GM12878 (cell line): ENCODE results near the gene FRMD5. TPM values are rescaled to one million over a fixed set of nuclear protein-coding genes. Genes with fewer than 3 reads are reported as not detected.

ENCODE experiments used
- ATAC-seq: fragments of 200-7000 bp; cut with Tn5 transposase; 3 replicates; pipeline ENCODE4 v1.9.1; 2020; ENCODE audit warnings: mild to moderate bottlenecking, moderate library complexity
- BruUV-seq: library from RNA; stranded (reverse); fragments of 400-500 nt; replicated peaks from 2 replicates; lab custom pipeline; 2021; lab: Mats Ljungman, UMichigan
- CTCF ChIA-PET: fragments of 300-600 bp; sonication (Branson Sonifier 250); formaldehyde crosslinking; extraction: SDS; loops from one replicate; lab custom pipeline; 2021; ENCODE audit warnings: inconsistent platforms; lab: Yijun Ruan, JAX
- POLR2A ChIA-PET: fragments of 350-600 bp; formaldehyde crosslinking; extraction: SDS; loops from one replicate; lab custom pipeline; 2021; ENCODE audit warnings: inconsistent platforms; lab: Charles Lee
- RAD21 ChIA-PET: fragments of 300-600 bp; sonication (Branson Sonifier 250); formaldehyde crosslinking; loops from one replicate; lab custom pipeline; 2023; ENCODE audit warnings: antibody characterized with exemption; ENCODE audit not compliant: unreplicated experiment; lab: Charles Lee
- SMC1A ChIA-PET: fragments of 300-600 bp; sonication (Branson Sonifier 250); formaldehyde crosslinking; loops from one replicate; lab custom pipeline; 2023; ENCODE audit not compliant: unreplicated experiment, uncharacterized antibody; lab: Charles Lee
- DNase-seq: peaks from one replicate; pipeline ENCODE4 v3.0.0-alpha.2; 2011; ENCODE audit warnings: low read depth, low spot score
- FAIRE-seq: peaks from 3 replicates; lab custom pipeline; 2011; peaks lifted over from hg19 to GRCh38; lab: Jason Lieb, UNC
- H2AFZ ChIP-seq: 2 replicates; pipeline ENCODE4 v1.6.0; 2011; ENCODE audit warnings: low read depth, low read length, control low read depth; ENCODE audit not compliant: control insufficient read depth
- H3K27ac ChIP-seq: 2 replicates; pipeline ENCODE4 v1.5.1; 2011; ENCODE audit warnings: control low read depth; ENCODE audit not compliant: control insufficient read depth, insufficient read depth
- H3K27me3 ChIP-seq, 2 experiments: replicated peaks in 1 of 2; 2 replicates each; pipeline versions ENCODE4 v1.6.0 to v1.6.1; 2011; ENCODE audit warnings: low read length in 1 of 2; ENCODE audit not compliant: control insufficient read depth in 2 of 2, insufficient read depth in 2 of 2
- H3K36me3 ChIP-seq, 2 experiments: 2 replicates each; pipeline ENCODE4 v1.5.1; 2011; ENCODE audit warnings: low read length in 1 of 2; ENCODE audit not compliant: control insufficient read depth in 2 of 2, insufficient read depth in 2 of 2
- H3K4me1 ChIP-seq: 2 replicates; pipeline ENCODE4 v1.6.1; 2011; ENCODE audit warnings: mild to moderate bottlenecking, low read length, moderate library complexity, mixed read lengths; ENCODE audit not compliant: control insufficient read depth, insufficient read depth
- H3K4me2 ChIP-seq: 2 replicates; pipeline ENCODE4 v1.6.0; 2011; ENCODE audit warnings: control low read depth; ENCODE audit not compliant: control insufficient read depth, insufficient read depth
- H3K4me3 ChIP-seq: fragments of 200-600 bp; sonication (generic); 2 replicates; pipeline ENCODE4 v1.5.1; 2016
- H3K79me2 ChIP-seq: 2 replicates; pipeline ENCODE4 v1.6.0; 2011; ENCODE audit warnings: low read length; ENCODE audit not compliant: control insufficient read depth, insufficient read depth
- H3K9ac ChIP-seq: 2 replicates; pipeline ENCODE4 v1.8.0; 2011; ENCODE audit warnings: low read length, control low read depth, mixed read lengths; ENCODE audit not compliant: control insufficient read depth, insufficient read depth
- H3K9me3 ChIP-seq: replicated peaks from 3 replicates; pipeline ENCODE4 v1.5.1; 2011; ENCODE audit warnings: mild to moderate bottlenecking, low read length; ENCODE audit not compliant: control insufficient read depth, insufficient read depth
- H4K20me1 ChIP-seq: 2 replicates; pipeline ENCODE4 v1.6.0; 2011; ENCODE audit not compliant: control insufficient read depth, insufficient read depth
- CBFB ChIP-seq: IDR thresholded peaks from 2 replicates; pipeline ENCODE4 v1.6.1; 2016; ENCODE audit warnings: antibody characterized with exemption, low read depth
- CBX3 ChIP-seq: fragments of 200-600 bp; sonication (generic); IDR thresholded peaks from 2 replicates; pipeline ENCODE4 v1.6.1; 2016; ENCODE audit warnings: low read depth, borderline replicate concordance
- CEBPZ ChIP-seq: fragments of 150-350 bp; IDR thresholded peaks from 2 replicates; pipeline ENCODE4 v1.6.1; 2016; ENCODE audit warnings: low read depth, low read length
- CHD2 ChIP-seq: IDR thresholded peaks from 2 replicates; pipeline ENCODE4 v1.6.1; 2011; ENCODE audit warnings: low read depth, low read length, improper control_type of control experiment, borderline replicate concordance
- ELK1 ChIP-seq: IDR thresholded peaks from 2 replicates; pipeline ENCODE4 v1.6.1; 2012; ENCODE audit warnings: low read depth, low read length, improper control_type of control experiment
- POU2F2 ChIP-seq: IDR thresholded peaks from 3 replicates; pipeline ENCODE4 v1.6.1; 2011; ENCODE audit warnings: low read depth, mild to moderate bottlenecking, low read length, borderline replicate concordance
- PRDM15 ChIP-seq: fragments of 450-650 bp; formaldehyde crosslinking; IDR thresholded peaks from 2 replicates; pipeline ENCODE4 v1.4.0; 2020; ENCODE audit warnings: mild to moderate bottlenecking, moderate library complexity
- RAD21 ChIP-seq: IDR thresholded peaks from 2 replicates; pipeline ENCODE4 v1.6.1; 2011; ENCODE audit warnings: mild to moderate bottlenecking, low read depth, low read length, moderate library complexity; ENCODE audit not compliant: insufficient read depth
- RELA ChIP-seq: fragments of 450-650 bp; IDR thresholded peaks from 2 replicates; pipeline ENCODE4 v1.8.0; 2014; ENCODE audit warnings: borderline replicate concordance; ENCODE audit not compliant: partially characterized antibody
- TCF3 ChIP-seq: IDR thresholded peaks from 2 replicates; pipeline ENCODE4 v1.6.1; 2012; ENCODE audit warnings: low read depth, mild to moderate bottlenecking, low read length, borderline replicate concordance; ENCODE audit not compliant: insufficient read depth
- WRNIP1 ChIP-seq: IDR thresholded peaks from 2 replicates; pipeline ENCODE4 v1.6.1; 2011; ENCODE audit warnings: low read depth, low read length, improper control_type of control experiment, borderline replicate concordance
- WGBS: methylation state at CpG from one replicate; pipeline ENCODE4 v1.1.6; 2016; ENCODE audit warnings: low lambda C conversion rate; ENCODE audit not compliant: insufficient replicate concordance, insufficient coverage; ENCODE audit errors: missing lambda C conversion rate; 5-methylcytosine and 5-hydroxymethylcytosine counted together
- in situ Hi-C: fragments of 300-500 bp; cut with MboI; formaldehyde crosslinking; loops from 9 replicates; pipeline ENCODE4 v1.14.3; 2018; ENCODE audit warnings: mixed read lengths
- intact Hi-C: fragments of 100-400 bp; cut with micrococcal nuclease; formaldehyde crosslinking; loops from one replicate; pipeline ENCODE4 v1.14.2; 2022; ENCODE audit not compliant: unreplicated experiment
- polyA plus RNA-seq, 11 experiments: library from polyadenylated mRNA; depleted of rRNA in 4 of 11; unstranded in 6 of 11; stranded (reverse) in 5 of 11; fragments of >200 nt; fragmentation: Nextera tagmentation in 4 of 11; fragmentation: Illumina TruSeq in 1 of 11; extraction: Ambion mirVana in 4 of 11; extraction: Trizol in 1 of 11; gene quantifications; 1 replicate in 1 of 11; 2 replicates in 10 of 11; pipeline versions ENCODE4 v1.2.1 to v1.2.3, GENCODE V29; 2011 to 2016; ENCODE audit warnings: inconsistent platforms in 2 of 11, missing spikeins in 2 of 11, low read depth in 1 of 11
- total RNA-seq, 4 experiments: library from RNA; depleted of rRNA in 3 of 4; stranded (reverse); fragments of >200 nt in 3 of 4; fragmentation: Illumina TruSeq in 1 of 4; extraction: Trizol in 1 of 4; gene quantifications; 2 replicates each; pipeline versions ENCODE4 v1.2.1 to v1.2.3, GENCODE V29; 2013 to 2021

Gene FRMD5
- total and polyA plus RNA-seq, 10 of the 15 experiments (the other 5 are each of a cell fraction or from before 2014, with no cell fraction given), result 0.26 to 6.4 (median 0.68) TPM; not detected in 1

DNA sequence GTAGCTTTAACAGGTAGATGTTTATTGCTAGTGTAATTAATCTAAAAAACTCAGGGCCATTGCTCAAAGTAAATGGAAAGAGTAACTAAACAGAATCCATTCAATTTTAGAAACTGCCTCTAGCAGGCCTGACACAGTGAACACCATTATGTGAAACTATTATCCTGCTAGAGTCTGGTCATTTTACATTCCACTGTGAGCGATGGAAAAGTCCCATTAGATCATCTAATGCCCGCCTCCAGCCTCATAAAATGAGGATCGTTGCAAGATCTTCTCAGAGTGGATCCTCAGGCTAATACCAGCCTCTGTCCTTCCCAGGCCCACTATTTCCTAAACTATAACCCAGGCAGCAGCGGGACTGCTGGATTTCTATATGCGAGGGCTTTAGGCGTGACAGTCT lies 260.6 kb downstream of the FRMD5 start (continued):
- TF ChIP-seq PRDM15 (CRISPR knock-in tag), result no peak

GRCh38 chr15:43932907-43933306 lies 262.2 kb downstream of the FRMD5 start:
- Histone ChIP-seq H3K9me3 (no peaks in the 10 kb centered on the region), H2AFZ (no peak overlapping the region), H3K4me1 (peaks cover 3% of the 10 kb centered on the region; the same call in 1 of the 2 replicates), H3K4me2 (no peak overlapping the region), H3K27ac (no peak overlapping the region), H3K27me3 (no peaks in the 10 kb centered on the region), H3K36me3 (no peaks in the 10 kb centered on the region), H3K79me2 (no peaks in the 10 kb centered on the region)
- in situ Hi-C loops (no loop called here), intact Hi-C loops (no loop called here)
- ChIA-PET CTCF (interaction anchor here (2.0 kb wide), 1 partner anchor 133 kb away, joined by 7 read pairs; no protein-coding TSS in a partner anchor), SMC1A (interaction anchor here (2.0 kb wide), 1 partner anchor 29 kb away, joined by 4 read pairs; no protein-coding TSS in a partner anchor)
- BruUV-seq, result no TSS peak
- ATAC-seq (no peak), FAIRE-seq (no peak), DNase-seq (no peak)
- TF ChIP-seq POU2F2 (no peak), RELA (no peak), WRNIP1 (no peak), TCF3 (no peak), CEBPZ (no peak), RAD21 (no peak), ELK1 (no peak), CBFB (no peak), CHD2 (no peak), CBX3 (no peak)
- TF ChIP-seq, all 136 proteins: peak for 0
- Histone ChIP-seq H4K20me1 (no peaks in the 10 kb centered on the region), H3K9ac (no peak overlapping the region), H3K4me3 (no peak overlapping the region)
- POLR2A ChIA-PET, result no interaction called here
- 30% methylated on average over 3 of the region's 3 CpGs for WGBS
- RAD21 ChIA-PET, result interaction anchor here (1.6 kb wide), 1 partner anchor 133 kb away, joined by 4 read pairs; no protein-coding TSS in a partner anchor
